Measurements from ENCODE around the gene TMEM91. TPM values are rescaled to one million over a fixed set of nuclear protein-coding genes. Genes with fewer than 3 reads are reported as not detected.

Gene TMEM91
- total and polyA plus RNA-seq, 7 donors: 0.46 to 47.1 (median 13.6) TPM

- H3K9me3 ChIP-seq: no peaks in the 10 kb centered on the region
- H3K4me3 ChIP-seq: peak within 1 kb of the TSS; percentile 82 to 93 (median 87)
- peaks cover 0 to 31% (median 26%) of the 10 kb centered on the region in 4 donors for H3K4me1 ChIP-seq
- TF ChIP-seq POLR2AphosphoS5 (IDR thresholded peaks at IDR 0.05): peak; percentile 15 to 86 (median 80)
- TF ChIP-seq POLR2A (IDR thresholded peaks at IDR 0.05): peak; percentile 29 to 57
- TF ChIP-seq, protein P1, sequence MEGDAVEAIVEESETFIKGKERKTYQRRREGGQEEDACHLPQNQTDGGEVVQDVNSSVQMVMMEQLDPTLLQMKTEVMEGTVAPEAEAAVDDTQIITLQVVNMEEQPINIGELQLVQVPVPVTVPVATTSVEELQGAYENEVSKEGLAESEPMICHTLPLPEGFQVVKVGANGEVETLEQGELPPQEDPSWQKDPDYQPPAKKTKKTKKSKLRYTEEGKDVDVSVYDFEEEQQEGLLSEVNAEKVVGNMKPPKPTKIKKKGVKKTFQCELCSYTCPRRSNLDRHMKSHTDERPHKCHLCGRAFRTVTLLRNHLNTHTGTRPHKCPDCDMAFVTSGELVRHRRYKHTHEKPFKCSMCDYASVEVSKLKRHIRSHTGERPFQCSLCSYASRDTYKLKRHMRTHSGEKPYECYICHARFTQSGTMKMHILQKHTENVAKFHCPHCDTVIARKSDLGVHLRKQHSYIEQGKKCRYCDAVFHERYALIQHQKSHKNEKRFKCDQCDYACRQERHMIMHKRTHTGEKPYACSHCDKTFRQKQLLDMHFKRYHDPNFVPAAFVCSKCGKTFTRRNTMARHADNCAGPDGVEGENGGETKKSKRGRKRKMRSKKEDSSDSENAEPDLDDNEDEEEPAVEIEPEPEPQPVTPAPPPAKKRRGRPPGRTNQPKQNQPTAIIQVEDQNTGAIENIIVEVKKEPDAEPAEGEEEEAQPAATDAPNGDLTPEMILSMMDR (IDR thresholded peaks at IDR 0.05): no peak
- peak in 1 of 4 donors; percentile 25 for TF ChIP-seq EP300 (IDR thresholded peaks at IDR 0.05)
- H3K36me3 ChIP-seq: peaks cover 0 to 3% (median 0%) of the 10 kb centered on the region in 4 donors
- no peaks in the 10 kb centered on the region for H3K27me3 ChIP-seq
- H3K27ac ChIP-seq: peak within 1 kb of the TSS; percentile 85 to 89 (median 86)
- WGBS, 2 donors: 0% methylated on average over 50 of the region's 50 CpGs
- peak; percentile 100 for DNase-seq
- intact Hi-C loops (cut with DNase I): loop anchor here (1.0 to 2.0 kb wide), 2 partner anchors 42 to 45 kb away; partner anchors contain the start of genes DMAC2 and TGFB1
Observed at GRCh38 chr19:41397086-41398049, 21.0 kb downstream of the TMEM91 start, which contains the start of the genes BCKDHA and EXOSC5. Gene BCKDHA, plus strand, starts transcription at chr19:41397818. Its CDS starts 10 bp downstream, at chr19:41397828. Gene EXOSC5, minus strand, starts transcription at chr19:41397359. Its CDS starts 31 bp downstream, at chr19:41397328.

DNA sequence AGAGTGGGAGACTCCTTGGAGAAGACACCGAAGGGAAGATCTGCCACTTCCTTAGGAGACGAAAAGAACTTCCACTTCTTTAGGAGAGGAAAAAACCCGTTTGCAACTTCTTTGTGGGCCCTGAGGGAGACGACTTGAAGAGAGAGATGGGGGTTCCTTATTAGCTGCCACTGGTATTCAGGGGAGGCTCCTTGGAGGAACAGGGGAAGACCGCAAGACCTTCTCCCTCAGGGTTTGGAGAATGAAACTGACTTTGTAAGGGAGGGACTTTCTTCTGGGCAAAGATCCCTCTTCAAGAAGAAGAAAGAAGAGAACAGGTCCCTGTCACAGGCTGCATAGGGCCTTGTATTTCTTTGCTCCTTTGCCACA is 21.7 kb downstream of the TMEM91 start:
- intact Hi-C loops (cut with DNase I): no loop called here
- Histone ChIP-seq H3K27ac (peak overlapping the region; percentile 85 to 89 (median 86)), H3K4me3 (peak overlapping the region; percentile 82 to 93 (median 87)), H3K27me3 (no peaks in the 10 kb centered on the region), H3K4me1 (peaks cover 0 to 32% (median 26%) of the 10 kb centered on the region in 4 donors), H3K36me3 (peaks cover 0 to 6% (median 0%) of the 10 kb centered on the region in 4 donors), H3K9me3 (no peaks in the 10 kb centered on the region)
- no peak for TF ChIP-seq POLR2AphosphoS5 (IDR thresholded peaks at IDR 0.05)
- TF ChIP-seq, protein P1 (IDR thresholded peaks at IDR 0.05): no peak
- peak in 1 of 2 donors; percentile 5 for TF ChIP-seq POLR2A (IDR thresholded peaks at IDR 0.05)
- no peak for TF ChIP-seq EP300 (IDR thresholded peaks at IDR 0.05)
- DNase-seq: no peak
- WGBS, 2 donors: 0% methylated on average over 5 of the region's 5 CpGs

DNA sequence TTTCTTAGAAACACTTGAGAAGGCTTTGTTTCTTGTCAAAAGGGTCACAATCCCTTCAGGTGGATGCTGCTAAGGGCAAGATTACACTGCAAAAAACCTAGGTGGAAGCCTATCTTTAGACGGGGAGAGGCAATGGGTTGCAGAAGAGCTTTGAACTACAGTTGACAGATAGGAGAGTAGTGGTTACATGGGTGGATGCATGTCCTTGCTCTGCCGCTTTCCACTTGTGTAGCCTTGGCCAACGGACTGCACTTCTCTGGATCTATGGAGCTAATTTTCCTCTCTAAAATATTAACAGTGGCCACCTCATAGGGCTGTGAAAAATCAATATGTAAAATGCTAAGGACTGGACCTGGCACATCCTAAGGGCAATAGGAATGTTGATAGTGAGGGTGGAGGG is 22.3 kb downstream of the TMEM91 start:
- H3K36me3 ChIP-seq: peaks cover 0 to 11% (median 0%) of the 10 kb centered on the region in 4 donors
- peak overlapping the region in 1 of 4 donors; percentile 87 for H3K27ac ChIP-seq
- TF ChIP-seq, protein P1 (IDR thresholded peaks at IDR 0.05): no peak
- no peak for TF ChIP-seq POLR2AphosphoS5 (IDR thresholded peaks at IDR 0.05)
- TF ChIP-seq POLR2A (IDR thresholded peaks at IDR 0.05): no peak
- TF ChIP-seq EP300 (IDR thresholded peaks at IDR 0.05): no peak
- no peaks in the 10 kb centered on the region for H3K9me3 ChIP-seq
- intact Hi-C loops (cut with DNase I): no loop called here
- WGBS, 2 donors: 44 to 51% methylated on average over 3 of the region's 3 CpGs
- H3K4me3 ChIP-seq: peak overlapping the region; percentile 82 to 93 (median 87)
- H3K4me1 ChIP-seq: peaks cover 0 to 35% (median 26%) of the 10 kb centered on the region in 4 donors
- no peak for DNase-seq
- H3K27me3 ChIP-seq: no peaks in the 10 kb centered on the region

DNA sequence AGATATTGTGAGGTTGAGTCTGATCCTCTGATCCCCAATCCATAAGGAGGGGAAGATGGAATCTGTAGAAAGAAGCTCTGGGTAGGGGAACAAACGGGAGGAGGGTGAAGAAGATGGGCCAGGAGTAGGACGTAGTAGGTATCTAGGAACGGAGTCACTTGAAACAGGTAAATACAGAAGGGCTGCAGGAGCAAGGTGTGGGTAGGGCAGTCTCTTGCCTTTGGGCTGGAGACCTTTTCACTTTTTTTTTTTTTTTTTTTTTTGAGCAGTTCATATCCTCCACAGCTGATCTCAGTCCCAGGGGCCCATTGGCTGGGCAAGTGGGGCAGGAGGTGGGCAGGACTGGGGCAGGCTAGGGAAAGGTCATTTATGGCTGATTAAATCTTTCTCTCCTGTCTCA is 22.8 kb downstream of the TMEM91 start:
- Histone ChIP-seq H3K27ac (no peak overlapping the region), H3K9me3 (no peaks in the 10 kb centered on the region), H3K4me1 (peaks cover 0 to 35% (median 26%) of the 10 kb centered on the region in 4 donors), H3K4me3 (peak overlapping the region in 2 of 4 donors; percentile 83 to 91), H3K36me3 (peaks cover 0 to 14% (median 0%) of the 10 kb centered on the region in 4 donors), H3K27me3 (no peaks in the 10 kb centered on the region)
- intact Hi-C loops (cut with DNase I): no loop called here
- TF ChIP-seq POLR2A (IDR thresholded peaks at IDR 0.05) (no peak), EP300 (IDR thresholded peaks at IDR 0.05) (no peak), POLR2AphosphoS5 (IDR thresholded peaks at IDR 0.05) (no peak)
- TF ChIP-seq, protein P1 (IDR thresholded peaks at IDR 0.05): no peak
- 82 to 84% methylated on average over 3 of the region's 3 CpGs for WGBS, 2 donors
- DNase-seq: no peak

All from sigmoid colon (tissue), 7 donors.